GM19238 (cell line): ENCODE data around the gene ROBO1.

Experiments used
- DNase-seq: peaks from one replicate; pipeline ENCODE4 v3.0.0; 2011; ENCODE audit warnings: low spot score; ENCODE audit not compliant: insufficient read length

The ROBO1 gene

GRCh38 chr3:79019137-79019923 lies 748.5 kb downstream of the ROBO1 start:
- DNase-seq, result no peak

GRCh38 chr3:79018671-79019136 lies 749.1 kb downstream of the ROBO1 start:
- DNase-seq, result no peak

- DNase-seq, result no peak
These were observed 749.5 kb downstream of the ROBO1 start for GRCh38 chr3:79018265-79018664.

- DNase-seq, result no peak
These were observed 751.0 kb downstream of the ROBO1 start for GRCh38 chr3:79016587-79017376.

GRCh38 chr3:79015854-79016253 lies 751.9 kb downstream of the ROBO1 start:
- no peak for DNase-seq

GRCh38 chr3:79012946-79013362 lies 754.8 kb downstream of the ROBO1 start:
- no peak for DNase-seq

- no peak for DNase-seq
These were observed 755.3 kb downstream of the ROBO1 start for GRCh38 chr3:79012530-79012913.

DNA sequence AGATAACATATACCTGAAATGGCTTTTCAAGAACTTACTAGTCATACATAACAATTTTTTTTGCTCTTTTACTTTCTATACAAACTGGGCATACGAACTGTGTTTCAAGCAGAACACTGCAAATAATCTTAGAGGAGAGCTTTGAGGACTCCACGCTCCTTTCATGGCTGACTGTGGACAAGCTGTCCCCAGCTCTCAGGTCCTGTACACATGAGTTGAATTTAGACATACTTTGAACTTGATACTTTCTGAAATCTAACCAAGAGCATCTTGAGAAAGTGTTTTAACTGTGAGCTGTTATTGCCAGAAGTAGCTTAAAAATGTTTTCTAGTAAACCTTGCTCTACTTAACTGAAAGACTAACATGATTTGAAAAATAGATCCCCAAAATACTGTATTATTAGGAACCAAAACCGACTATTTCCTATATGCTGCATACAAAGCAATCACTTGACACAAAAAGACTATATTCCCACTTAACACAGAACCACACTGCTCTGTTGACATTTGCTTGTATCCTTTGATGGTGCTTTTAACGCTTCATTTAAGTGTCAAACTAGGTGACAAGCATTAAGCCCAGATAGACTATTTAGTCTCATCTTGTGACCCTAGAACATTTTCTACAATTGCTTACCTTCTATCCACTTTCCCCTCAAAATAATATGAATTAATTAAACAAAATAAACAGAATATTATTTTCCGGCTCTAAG lies 755.8 kb downstream of the ROBO1 start:
- no peak for DNase-seq

DNA sequence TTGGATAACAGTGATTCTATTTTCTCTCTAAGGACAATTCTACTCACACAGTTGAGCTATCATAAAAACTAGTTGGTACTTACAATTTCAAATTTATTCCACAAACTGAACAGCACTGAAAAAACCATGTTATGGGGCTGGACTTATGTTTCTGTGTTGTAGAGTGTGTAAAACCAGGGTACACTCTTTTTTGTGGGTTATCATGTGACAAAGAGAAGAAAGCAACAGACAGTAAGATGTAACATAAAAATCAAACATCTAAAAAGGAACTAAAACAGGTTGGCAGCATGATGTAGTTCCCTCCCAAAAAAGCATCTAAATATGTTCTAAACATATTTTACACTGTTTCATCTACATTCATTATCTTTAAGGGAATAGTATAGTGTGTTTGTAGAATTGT lies 757.9 kb downstream of the ROBO1 start:
- DNase-seq, result no peak

DNA sequence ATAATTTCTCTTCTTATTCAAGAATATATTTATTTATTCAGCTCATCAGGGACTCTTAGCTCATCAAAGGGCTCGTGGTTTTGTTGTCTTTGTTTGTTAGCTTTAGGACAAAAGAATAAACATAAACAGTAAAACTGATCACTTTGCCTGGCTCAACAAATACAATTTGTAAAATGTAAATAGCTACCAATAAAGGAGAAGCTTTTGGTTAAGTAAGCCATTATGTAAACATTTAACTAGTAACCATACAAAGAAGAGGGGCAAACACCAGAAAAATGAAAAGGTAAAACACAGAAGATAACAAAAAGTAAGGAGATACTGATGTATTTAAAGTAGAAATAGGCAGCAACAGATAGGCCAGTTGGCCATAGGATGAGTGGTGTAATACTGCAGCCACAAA lies 761.7 kb downstream of the ROBO1 start:
- no peak for DNase-seq

DNA sequence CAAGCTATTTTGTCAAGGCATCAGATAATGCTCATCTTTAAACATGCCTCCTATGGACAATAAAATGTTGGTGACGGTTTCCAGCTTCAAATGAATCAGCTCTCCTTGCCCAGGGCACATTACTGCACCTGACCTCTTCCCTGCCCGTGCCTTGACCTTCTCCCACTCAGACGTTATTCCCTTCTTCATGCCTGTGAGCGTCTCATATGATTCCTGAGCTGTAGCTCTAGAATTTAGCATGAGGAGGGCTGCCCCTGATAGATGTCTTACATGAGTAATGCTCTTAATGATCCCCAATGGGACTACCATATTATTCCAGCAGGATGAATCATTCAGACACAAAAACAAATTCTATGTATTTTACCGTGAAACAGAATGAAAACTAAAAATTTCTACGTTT lies 762.7 kb downstream of the ROBO1 start:
- no peak for DNase-seq

DNA sequence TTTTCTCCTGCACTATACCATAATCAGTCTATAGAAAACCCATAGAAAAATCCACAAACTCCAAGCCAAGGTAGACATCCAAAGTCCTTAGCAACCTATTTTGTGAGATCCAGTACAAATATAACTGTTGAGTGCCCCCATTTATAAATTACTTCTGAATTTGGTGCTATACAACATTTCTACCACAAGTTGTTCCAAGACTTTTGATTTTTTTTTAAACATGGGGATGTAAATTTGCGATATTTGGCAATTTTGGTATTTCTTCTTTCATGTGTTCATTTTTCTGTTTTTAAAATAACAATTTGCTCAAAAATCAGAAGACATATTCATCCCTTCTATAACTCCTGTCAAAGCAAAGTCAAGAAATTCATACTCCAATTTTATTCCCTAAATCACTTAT lies 763.8 kb downstream of the ROBO1 start:
- DNase-seq, result no peak

GRCh38 chr3:79002465-79003372 lies 765.1 kb downstream of the ROBO1 start:
- no peak for DNase-seq

GRCh38 chr3:79001255-79001654 lies 766.5 kb downstream of the ROBO1 start:
- DNase-seq, result no peak

DNA sequence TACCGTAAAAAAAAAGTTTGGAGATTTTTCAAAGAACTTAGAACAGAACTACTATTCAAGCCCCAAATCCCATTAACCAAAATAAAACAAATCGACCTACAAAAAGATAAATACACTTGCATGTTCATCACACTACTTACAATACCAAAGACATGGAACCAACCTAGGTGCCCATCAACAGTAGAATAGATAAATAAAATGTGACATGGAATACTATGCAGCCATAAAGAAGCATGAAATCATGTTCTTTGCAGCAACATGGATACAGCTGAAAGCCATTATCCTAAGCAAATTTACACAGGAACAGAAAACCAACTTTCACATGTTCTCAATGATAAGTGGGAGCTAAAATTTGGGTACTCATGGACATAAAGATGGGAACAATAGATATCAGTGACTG lies 768.7 kb downstream of the ROBO1 start:
- no peak for DNase-seq

DNA sequence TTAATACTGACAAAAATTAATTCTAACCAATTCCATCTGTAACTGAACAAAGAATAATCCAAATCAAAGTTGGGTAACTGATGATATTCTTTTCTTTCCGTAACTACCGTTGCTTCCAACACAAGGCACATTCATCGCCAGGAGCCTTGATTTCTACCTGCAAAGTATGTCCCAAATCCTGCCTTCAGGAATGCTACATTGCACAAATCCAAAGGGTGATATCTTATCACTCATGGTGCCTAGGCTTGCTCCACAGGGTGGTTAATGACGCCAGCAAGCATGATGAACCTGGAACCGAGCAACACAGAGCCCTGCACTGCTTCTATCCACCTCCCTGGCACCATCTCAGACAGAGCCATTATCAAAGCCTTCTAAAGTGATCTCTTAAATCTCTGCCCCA lies 772.7 kb downstream of the ROBO1 start:
- DNase-seq, result no peak

DNA sequence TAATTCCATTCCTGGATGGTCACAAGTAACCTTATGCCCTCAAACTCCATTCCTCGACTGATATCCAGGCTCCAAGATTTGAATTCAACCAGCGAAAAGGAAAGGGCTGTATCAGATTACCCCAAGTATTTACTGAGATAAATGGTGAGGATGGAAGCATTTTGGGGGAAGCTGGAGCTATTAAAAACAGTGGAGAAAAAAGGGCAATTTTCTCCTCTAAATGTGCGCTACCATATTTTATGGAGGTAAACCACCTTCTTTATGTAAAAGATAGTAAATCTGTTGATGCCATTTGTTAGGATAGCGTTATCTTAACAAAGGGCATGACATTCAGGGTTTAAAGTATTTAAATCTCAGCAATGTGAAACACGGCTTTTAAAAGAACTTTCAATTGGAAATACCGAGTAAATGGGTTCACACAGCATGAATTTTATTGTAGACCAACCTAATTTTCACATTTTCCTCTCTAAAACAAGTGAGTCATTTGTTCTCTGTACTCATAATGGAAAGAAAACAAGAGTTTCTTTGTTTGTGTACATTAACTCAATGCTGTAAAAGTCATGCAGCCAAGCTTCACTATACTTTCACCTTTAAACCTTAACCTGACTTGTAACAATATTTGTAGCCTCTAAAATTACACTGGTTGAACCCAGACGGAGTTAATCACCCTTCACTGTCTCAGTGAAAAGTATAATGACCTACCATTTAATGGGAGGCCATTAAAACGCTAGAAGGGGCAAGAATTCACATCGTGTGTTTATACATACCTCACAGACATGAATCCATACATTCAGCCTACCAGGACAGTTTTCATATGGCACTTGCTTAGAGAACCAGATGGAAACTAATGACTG lies 773.4 kb downstream of the ROBO1 start:
- no peak for DNase-seq

DNA sequence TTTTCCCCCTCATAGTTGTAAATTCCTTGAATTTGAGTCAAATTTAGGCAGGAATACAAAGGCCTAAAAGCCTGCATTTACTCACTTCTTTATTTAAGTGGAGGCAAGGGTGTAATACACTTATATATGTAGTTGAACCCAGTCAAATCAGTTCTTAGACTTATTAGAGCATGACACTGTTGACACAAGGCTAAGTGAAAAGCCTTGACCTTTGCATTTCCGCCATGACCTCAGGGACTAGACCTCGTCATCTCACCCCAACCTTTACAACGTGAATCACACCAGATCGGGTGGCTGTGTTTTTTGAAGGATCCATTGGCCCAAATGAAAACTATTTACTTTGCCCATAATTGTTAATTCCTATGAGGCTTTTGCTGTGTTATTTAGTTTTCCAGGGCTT lies 774.4 kb downstream of the ROBO1 start:
- no peak for DNase-seq

DNA sequence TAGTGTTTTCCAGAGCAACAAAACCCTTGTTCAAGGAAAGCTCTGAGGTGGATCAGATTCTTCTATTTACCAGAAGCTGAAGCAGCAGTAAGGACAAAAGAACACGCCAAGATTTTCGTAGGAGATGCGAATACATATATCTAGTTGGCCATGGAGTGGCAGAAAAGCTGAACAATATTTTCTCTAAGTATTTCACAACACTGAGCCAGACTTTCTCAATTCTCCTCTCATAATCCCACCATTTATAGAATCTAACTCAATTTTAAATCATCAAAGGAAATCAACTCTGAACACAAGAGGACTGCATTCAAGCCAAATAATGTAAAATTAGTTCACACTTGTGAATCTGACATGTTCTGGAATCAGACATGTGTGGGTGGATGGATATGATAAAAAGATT lies 775.0 kb downstream of the ROBO1 start:
- DNase-seq, result no peak

GRCh38 chr3:78992400-78992799 lies 775.4 kb downstream of the ROBO1 start:
- DNase-seq, result no peak
